Testis (tissue), 2 donors: ENCODE data around the gene GLYR1.

ENCODE experiments used
- CTCF ChIP-seq, 3 experiments: fragments of 450-650 bp in 2 of 3; fragments of 200-600 bp in 1 of 3; sonication (generic) in 1 of 3; IDR thresholded peaks; one replicate each; pipeline ENCODE4 v1.5.1; 2016 to 2019; ENCODE audit warnings: antibody characterized with exemption in 3 of 3, mild to moderate bottlenecking in 2 of 3, moderate library complexity in 1 of 3
- POLR2A ChIP-seq: fragments of 450-650 bp; IDR thresholded peaks from one replicate; pipeline ENCODE4 v1.6.1; 2017; ENCODE audit warnings: antibody characterized with exemption, mild to moderate bottlenecking, moderate library complexity

- TF ChIP-seq CTCF (IDR thresholded peaks at IDR 0.05) (no peak), POLR2A (no peak)
Observed at GRCh38 chr16:4805231-4805630, 41.9 kb downstream of the GLYR1 start.
